Measurements from ENCODE around the gene LACRT.
"Not testable (repeated sequence)": the region's sequence is repeated elsewhere in the genome, so short reads cannot be mapped to it uniquely, and the experiment has no call there.

Gene LACRT

GRCh38 chr12:54653025-54653424 lies 18.3 kb upstream of the LACRT start:
- DNase-seq (ENCODE audit: extremely low read depth, low read depth) = no peak

GRCh38 chr12:54650889-54651288 lies 16.2 kb upstream of the LACRT start:
- no peak for DNase-seq (ENCODE audit: extremely low read depth, low read depth)
- TF ChIP-seq CTCF (IDR thresholded peaks at IDR 0.05; ENCODE audit: low read depth, low read length) = no peak

More at GRCh38 chr12:54653025-54653424, 18.3 kb upstream of the LACRT start:
- TF ChIP-seq CTCF (IDR thresholded peaks at IDR 0.05; ENCODE audit: low read depth, low read length) = no peak

GRCh38 chr12:54650409-54650808 lies 15.7 kb upstream of the LACRT start:
- no peak for TF ChIP-seq CTCF (IDR thresholded peaks at IDR 0.05; ENCODE audit: low read depth, low read length)
- DNase-seq (ENCODE audit: extremely low read depth, low read depth) = no peak

- no peak for TF ChIP-seq CTCF (IDR thresholded peaks at IDR 0.05; ENCODE audit: low read depth, low read length)
- no peak for DNase-seq (ENCODE audit: extremely low read depth, low read depth)
These were observed 15.1 kb upstream of the LACRT start for GRCh38 chr12:54649825-54650224.

- TF ChIP-seq CTCF (IDR thresholded peaks at IDR 0.05; ENCODE audit: low read depth, low read length) = no peak
- DNase-seq (ENCODE audit: extremely low read depth, low read depth) = no peak
These were observed 13.6 kb upstream of the LACRT start, which contains the start of gene DCD for GRCh38 chr12:54648265-54648664. DCD (minus strand) TSS chr12:54648365; CDS start chr12:54648303, 62 bp downstream.

GRCh38 chr12:54641554-54641953 lies 6.9 kb upstream of the LACRT start:
- TF ChIP-seq CTCF (IDR thresholded peaks at IDR 0.05; ENCODE audit: low read depth, low read length) = no peak
- DNase-seq (ENCODE audit: extremely low read depth, low read depth) = no peak

- no peak for TF ChIP-seq CTCF (IDR thresholded peaks at IDR 0.05; ENCODE audit: low read depth, low read length)
- no peak for DNase-seq (ENCODE audit: extremely low read depth, low read depth)
These were observed 6.4 kb upstream of the LACRT start for GRCh38 chr12:54641089-54641488.

GRCh38 chr12:54639112-54639511 lies 4.4 kb upstream of the LACRT start:
- not testable (repeated sequence) for DNase-seq (ENCODE audit: extremely low read depth, low read depth)

Data from AG09319 (cell line).